ENCODE data around the gene TTYH3.

- TF ChIP-seq FOXA1 (IDR thresholded peaks at IDR 0.05): no peak
- TF ChIP-seq TARDBP (IDR thresholded peaks at IDR 0.05): no peak
- TF ChIP-seq SP1 (IDR thresholded peaks at IDR 0.05): no peak
- no peak for TF ChIP-seq FOXK2 (IDR thresholded peaks at IDR 0.05)
- no peak for TF ChIP-seq L3MBTL2 (conservative IDR thresholded peaks at IDR 0.05)
- TF ChIP-seq ZNF384 (IDR thresholded peaks at IDR 0.05): no peak
- TF ChIP-seq ARNT (IDR thresholded peaks at IDR 0.05): no peak
- no peak for TF ChIP-seq PKNOX1 (IDR thresholded peaks at IDR 0.05)
- no peak for TF ChIP-seq CTBP1 (IDR thresholded peaks at IDR 0.05; ENCODE audit: borderline replicate concordance)
- no peak for TF ChIP-seq HDGF (IDR thresholded peaks at IDR 0.05; ENCODE audit: borderline replicate concordance)
- no peak for TF ChIP-seq ELF4 (IDR thresholded peaks at IDR 0.05)
- no peak for TF ChIP-seq FOXM1 (IDR thresholded peaks at IDR 0.05; ENCODE audit: borderline replicate concordance)
- TF ChIP-seq BHLHE40 (IDR thresholded peaks at IDR 0.05; ENCODE audit: borderline replicate concordance): no peak
These were observed 2.7 kb downstream of the TTYH3 start for GRCh38 chr7:2634267-2635145.

All from HEK293T (cell line).